ENCODE results near the gene ISCA2.

ISCA2 gene

DNA sequence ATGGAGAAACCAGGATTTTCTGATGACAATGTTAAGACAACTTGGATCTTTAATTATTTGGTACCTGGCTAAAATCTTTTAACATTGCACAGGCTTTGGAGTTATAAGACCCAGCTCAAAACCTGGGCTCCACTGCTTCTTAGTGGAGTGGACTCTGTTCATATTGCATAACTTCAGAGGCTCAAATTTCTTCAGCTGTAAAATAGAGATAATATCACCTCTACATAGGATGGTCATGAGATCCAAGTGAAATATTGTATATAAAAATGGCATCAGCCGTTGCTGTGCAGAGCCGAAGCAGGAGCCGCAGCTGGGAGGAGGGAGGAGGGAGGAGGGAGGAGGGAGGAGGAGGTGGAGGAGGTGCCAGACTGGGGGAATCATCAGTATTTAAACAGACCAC, 11.0 kb upstream of the ISCA2 start:
- no peak for DNase-seq (ENCODE audit: low read depth in 2 of 2)

DNA sequence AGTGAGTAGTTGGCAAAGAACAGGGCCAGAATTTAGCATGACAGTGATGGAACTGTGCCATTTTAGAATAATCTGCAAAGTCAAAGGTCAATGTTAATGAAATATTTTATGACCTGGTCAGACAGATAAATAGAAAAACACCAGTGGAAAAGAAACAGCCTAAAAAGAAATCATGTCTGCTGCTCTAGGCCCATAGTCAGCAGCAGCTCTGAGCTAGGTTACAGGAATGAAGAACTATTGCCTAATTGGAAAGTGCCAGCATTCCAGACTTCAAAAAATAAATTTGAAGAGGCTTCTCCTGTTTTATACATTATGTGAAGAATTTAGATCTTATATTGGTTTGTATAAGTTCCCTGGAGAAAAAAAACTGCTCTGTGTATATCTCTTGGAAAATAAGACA, 10.2 kb upstream of the ISCA2 start:
- DNase-seq (ENCODE audit: low read depth in 2 of 2): no peak

DNA sequence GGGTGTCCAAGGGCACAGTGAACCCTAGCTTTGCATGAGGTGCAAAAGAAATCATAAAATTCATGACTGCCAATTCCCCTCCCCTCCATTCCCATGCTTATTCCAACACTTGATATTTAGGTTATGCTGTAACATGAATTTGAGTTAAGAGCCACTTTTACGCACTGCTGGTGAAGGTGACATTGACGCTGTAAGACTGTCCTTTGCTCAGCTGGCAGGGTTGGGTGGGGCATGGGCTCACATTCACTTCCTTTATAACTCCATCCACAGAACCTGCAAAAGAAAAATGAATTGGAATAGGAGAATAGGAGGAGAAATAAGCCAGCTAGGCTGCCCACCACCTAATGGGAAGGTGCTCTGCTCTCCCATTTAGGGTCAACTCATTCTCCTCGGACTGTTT, 7.4 kb upstream of the ISCA2 start:
- DNase-seq (ENCODE audit: low read depth in 2 of 2): no peak

DNA sequence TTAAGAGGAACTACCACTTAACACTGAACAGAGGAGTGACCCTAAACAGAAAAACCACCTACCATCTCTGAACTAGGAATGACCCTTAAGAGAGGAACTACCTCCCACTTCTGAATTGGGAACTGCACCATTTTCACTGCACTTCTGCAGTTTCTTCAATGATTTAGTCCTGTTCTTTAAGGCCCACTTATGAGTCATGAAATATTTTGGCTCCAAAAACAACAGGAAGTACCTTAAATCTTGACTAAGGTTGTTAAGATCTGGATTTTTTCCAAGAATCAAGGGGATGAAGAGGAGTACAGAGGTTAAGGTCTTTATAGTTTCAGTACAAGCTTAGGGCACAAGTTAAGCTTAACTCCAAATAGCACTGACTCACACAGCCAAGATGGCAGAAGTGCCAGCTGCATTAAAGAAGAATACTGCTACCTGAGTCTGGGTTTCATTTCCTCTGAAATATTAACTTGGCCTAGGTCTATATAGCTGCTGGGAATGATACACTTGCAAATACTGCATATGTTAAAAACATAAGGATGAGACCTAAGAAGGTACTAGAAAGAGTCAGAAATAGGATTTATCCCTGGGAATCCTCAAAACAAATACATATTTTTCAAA, 4.7 kb upstream of the ISCA2 start:
- no peak for DNase-seq (ENCODE audit: low read depth in 2 of 2)

DNA sequence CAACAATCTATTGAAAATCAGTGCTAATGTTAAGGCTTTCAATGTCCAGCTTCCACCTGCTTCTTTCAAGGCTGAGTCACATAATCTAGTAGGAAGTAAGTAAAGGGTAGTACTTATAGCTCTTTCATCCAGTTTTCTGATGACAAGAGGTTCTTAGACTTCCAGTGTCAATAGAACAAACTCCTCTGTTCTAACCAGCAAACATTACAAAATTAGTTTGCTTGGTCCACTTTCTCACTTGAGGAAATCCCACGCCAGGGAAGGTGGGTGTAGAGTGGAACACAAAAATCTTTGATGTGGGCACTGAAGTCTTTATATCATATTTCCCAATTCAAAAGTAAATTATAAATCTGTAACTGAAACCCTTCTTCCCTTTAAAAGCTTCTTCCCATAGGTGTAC, 3.1 kb upstream of the ISCA2 start:
- DNase-seq (ENCODE audit: low read depth in 2 of 2): no peak

DNA sequence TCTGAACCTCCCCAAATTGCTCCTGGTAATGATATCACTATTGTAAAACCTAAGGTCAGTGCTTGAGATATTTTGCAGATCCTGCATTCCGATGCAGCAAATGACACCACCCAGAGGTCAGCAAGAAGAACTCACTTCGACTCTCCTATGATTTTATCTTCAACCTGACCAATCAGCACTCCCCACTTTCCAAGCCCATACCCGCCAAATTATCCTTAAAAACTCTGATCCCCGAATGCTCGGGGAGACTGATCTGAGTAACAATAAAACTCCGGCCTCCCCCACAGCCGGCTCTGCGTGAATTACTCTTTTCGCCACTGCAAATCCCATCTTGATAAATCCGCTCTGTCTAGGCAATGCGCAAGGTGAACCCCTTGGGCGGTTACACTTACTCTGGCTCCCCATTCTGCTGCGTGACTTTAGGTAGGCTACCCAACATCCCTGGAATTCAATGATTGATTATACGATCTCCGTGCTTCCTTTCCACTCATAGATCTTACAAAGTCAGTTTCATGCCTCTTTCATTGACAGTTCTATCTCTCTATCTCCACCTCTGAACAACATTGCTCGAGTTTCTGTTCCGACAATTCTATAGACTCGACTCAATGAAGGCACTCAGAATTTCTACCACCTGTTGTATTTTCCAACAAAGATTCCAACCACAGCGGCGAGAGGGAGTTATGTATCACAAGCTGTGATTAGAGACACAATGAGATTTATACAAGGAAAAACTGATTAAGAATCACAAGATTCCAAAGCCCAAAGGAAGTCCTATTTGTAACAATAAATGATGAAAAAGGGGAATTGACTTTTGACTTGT, 1.4 kb upstream of the ISCA2 start:
- DNase-seq (ENCODE audit: low read depth in 2 of 2): no peak

DNA sequence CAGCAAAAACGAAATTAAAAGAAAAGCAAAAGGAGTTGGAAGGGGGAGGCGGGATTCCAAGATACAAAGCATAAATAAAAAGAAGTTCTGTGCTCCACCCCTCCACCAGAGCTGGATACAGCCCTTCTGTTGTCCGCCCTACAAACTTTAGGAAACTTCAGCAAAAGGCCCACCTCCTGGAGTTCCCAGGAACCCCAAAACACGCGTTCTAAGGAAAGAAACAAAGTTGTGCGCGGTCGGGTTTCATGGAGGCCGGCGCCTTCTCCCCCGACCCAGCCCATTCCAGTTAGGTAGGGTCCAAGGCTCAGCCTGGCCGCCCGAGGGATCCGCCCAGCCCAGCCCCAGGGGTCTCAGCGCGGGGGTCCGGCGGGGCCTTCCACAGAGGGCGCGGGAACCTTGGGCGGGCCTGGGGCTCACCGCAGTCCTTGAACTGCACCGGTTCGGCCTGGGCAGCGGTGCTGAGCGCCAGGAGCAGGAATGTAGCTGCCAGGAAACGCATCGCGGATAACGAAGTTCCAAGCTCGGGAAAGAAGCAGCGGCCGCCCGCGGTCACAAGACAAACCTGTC, 706 bp upstream of the ISCA2 start, which contains the start of gene NPC2:
Gene NPC2 (minus strand): TSS at position 530 of the 567 bp plus-strand sequence. CDS start 31 bp downstream, at position 499.
- DNase-seq (ENCODE audit: low read depth in 2 of 2): no peak

DNA sequence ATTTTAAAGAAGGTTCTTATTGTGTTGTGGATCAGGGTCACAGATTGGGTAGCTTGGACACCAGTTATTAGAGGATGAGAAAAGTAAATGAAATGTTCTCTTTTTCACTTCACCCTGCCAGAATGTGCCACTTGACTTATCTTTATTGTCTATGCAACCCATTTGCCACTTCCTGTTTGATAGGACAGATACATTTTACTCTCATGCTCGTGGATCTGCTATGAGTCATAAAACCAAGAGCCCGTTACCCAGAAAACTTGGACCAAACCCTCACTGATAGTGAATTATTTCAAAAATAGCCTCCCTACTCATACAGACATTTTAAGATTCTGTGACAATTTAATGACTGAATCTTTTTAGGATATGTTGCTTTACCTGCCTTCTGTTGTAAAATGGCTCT, 1.8 kb downstream of the ISCA2 start:
- no peak for DNase-seq (ENCODE audit: low read depth in 2 of 2)

DNA sequence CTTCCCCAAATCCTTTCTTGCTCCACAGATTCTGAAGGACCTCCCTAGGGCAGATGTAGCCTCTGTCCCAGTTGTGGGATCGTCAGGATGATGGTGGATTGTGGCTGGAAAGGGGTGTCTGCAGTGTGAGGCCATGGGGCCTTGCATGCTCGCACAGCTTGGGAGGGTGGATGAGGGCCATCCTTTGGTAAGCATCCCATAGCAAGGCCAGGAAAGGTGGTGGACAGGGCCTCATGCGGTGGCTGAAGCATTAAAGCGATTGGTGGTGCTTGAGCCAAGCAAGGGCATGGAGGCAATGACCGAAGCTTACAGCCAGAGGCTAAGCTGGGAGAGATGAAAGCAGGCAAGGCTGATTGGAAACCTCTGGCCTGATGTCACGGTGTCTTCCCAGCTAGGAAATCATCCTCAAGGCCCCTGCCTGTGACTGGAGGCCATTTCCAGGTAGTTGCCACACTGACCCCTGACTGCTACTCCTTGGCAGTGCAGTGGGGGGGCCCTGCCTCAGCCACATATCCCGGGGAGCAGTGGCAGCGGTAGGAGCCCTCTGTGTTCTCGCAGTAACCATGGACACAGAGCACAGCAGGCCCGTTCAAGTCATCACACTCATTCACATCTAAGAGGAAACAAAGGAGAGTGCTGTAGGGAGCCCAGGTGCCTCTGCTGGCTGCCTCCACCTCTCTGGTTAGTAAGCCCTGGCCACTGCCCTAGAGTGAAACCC, 7.0 kb downstream of the ISCA2 start:
- no peak for DNase-seq (ENCODE audit: low read depth in 2 of 2)

DNA sequence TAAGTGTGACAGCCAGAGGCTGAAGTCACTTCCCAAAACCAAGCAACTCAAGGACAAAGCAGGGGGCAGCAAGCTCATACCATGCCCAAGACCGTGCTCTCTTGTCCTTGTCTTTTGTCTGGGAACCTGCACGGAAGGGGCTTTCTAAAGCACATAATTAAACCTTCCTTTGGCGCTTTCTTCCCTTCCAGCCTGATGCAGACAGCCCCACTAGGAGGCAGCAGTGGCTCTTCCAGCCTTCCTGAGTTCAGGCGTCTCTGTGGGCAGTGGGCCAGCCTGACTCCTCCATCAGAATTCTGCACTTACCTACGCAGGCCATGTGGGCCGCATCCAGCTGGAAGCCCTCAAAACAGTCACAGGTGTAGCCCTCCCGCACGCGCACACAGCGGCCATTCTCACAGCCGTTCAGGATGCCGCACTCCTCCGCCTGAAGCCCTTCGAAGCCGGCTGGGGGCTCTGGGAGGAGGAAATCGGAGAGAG, 7.6 kb downstream of the ISCA2 start:
- no peak for DNase-seq (ENCODE audit: low read depth in 2 of 2)

DNA sequence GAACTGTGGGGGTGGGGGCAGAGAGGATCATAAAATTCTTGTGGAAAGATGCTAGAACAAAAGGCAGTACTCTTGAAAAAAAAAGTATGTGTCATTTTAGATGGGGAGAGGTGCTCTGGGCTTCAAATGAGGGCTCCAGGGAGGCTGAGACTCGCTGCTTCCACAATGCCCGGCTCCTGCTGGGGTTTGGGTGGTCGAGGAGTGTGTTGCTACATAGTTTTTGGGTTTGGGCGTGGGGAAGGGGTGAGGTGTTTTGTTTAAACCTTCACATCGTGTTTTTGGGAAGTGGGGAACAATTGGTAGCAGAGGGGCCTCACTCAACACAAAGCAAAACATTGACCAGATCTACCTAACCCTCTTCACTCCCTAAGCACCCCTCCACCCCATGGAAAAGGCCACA, 8.1 kb downstream of the ISCA2 start:
- DNase-seq (ENCODE audit: low read depth in 2 of 2): no peak

DNA sequence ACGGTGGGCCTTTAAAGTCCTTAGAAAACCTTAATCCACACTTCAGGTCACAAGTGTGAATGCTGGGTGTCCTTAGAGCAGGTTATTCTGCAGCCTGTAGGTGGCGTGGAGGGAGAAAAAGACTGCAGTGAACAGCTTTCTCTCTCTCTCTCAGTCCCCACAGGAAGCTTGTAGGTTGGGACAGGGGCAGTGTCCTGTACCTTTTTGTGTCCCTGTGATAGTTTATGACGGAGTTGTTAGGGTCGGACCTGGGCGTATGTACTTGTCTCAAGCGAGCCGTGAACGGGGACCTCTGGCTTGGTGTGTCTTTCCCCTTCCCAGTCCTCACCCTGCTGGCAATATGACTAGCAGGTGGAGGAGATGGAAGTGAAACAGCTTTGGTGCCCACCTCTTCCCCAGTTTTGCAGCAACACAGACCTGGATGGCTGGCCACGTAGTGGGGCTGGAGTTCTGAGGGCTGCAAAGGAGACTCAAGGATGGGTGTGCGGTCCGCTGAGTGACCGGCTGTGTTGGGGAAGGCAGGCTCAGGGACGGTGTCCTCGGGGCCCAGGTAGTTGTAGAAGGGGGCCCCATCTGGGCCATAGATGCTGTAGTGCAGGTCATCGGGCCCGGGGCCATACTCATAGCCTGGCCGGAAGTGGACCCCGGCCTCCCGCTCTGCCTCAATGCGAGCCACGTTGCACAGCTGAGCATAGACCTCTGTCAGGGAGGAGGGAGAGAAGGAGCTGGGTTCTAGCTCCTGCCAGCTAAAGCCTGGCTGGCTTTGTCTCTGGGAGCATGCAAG, 8.9 kb downstream of the ISCA2 start:
- DNase-seq (ENCODE audit: low read depth in 2 of 2): no peak

DNA sequence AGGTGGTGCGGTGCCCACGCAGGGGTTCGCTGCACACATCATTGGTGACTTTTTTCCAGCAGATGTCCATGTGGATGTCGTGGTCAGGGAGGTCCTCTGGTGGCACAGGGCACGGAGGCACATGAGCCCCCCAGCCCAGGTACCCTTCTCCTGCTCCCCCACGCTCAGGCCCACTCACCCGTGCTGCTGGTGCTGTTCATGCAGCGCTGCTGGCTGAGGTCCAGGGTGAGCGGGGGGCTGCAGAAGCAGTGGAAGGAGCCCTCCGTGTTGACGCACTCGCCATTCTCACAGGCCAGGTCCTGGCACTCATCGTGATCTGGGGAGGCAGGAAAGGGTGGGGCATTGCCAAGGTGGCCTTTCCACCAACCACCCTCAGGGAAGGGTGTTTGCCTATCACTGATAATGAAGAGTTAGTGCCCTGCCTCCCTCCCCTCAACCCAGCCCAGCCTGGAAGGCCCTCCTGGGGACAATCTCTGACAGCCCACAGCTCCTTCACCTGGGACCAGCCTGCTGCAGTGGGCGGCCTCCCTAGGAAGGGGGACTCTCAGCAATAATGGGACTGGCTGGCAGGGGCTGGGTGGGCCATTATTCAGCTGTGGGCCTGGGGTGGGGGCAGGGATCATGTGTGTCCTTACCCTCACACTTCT, 9.8 kb downstream of the ISCA2 start:
- DNase-seq (ENCODE audit: low read depth in 2 of 2): no peak

DNA sequence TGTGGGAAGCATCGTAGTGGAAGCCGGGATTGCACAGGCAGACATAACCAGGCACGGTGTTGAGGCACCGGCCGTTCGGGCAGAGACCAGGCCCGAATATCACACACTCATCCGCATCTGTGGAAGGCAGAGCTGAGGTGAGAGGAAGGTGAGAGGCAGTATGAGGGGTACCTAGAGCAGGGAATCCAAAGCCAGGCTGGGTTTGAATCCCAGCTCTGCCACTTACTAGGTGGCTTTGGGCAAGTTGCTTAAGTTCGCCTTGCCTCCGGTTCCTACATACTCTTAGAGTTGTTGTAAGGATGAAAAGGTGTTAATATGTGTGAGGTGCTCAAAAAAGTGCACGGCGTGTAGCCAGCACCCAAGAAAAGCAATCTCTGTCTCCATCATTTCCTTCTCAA, 10.4 kb downstream of the ISCA2 start:
- no peak for DNase-seq (ENCODE audit: low read depth in 2 of 2)

DNA sequence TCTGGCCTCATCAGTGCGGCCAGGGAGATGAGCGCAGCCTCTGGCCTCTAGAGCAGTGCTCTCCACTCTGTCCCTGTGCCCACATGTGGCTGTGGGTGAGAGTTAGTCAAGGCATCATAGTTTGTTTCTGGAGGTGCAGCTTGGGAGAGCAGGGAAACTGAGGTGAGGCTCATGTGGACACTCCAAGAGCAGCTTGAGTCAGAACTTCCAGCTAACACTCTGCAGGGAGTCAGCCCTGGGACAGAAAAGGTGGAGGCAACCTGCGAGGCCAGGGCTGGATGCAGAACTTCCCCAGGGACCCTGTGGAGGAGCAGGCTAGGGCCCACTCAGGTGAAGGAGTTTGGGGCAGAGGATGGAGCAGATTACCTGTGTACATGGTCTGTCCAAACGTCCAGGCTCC, 10.8 kb downstream of the ISCA2 start:
- DNase-seq (ENCODE audit: low read depth in 2 of 2): no peak

DNA sequence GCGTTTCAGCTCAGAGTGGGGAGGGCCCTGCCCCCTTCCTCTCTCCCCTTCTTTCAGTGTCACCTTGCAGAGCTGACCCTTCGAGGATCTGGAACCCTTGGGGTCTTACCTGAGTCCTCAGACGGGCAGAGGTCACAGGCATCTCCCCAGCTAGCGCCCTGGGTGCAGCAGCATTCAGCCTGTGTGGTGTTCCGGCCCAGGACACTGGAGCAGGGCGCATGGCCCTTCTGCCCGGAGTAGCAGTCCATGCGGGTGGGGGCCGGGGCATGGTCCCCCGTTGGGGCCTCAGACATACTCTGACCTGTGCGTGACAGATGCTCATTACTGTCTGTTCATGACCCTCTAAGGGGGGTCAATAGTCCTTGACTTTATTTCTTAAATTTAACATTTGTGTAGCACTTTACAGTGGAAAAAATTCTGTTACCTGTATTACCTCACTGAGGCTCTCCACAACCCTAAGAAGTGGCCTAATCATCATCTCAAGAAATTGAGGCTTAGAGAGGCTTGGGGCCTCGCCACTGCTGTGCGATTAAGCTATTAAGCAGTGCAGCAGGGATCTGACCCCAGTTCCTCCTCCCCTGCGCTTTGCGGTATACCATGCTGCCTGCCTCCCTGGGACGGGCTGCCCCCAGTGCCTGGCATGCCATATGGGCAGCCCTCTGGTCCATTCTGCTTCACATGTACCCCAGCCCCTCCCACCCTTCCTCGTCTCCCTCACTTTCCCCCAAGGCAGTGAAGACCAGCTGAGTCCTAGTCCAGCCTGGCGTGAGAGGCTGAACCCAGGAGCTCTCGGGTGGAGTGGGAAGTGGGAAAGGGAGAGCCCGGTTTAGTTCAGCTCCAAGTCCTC, 11.5 kb downstream of the ISCA2 start:
- no peak for DNase-seq (ENCODE audit: low read depth in 2 of 2)

DNA sequence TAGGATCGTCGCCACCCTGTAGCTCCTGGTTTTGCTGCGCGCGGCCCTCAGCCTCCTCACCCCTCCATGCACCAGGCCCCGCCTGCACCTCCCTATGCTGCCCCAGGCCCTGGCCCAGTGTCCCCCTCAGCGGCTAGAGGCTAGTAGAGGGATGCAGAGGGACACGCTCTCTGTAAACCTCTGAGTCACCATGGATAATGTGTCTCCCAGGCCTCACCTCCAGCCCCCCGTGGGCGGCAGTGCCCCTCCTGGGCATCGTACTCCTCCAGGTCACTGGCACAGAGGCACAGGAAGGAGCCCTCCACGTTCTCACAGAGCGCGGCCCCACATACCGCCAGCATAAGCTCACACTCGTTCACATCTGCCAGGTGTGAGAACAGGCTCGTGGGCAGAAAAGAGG, 12.3 kb downstream of the ISCA2 start:
- DNase-seq (ENCODE audit: low read depth in 2 of 2): no peak

DNA sequence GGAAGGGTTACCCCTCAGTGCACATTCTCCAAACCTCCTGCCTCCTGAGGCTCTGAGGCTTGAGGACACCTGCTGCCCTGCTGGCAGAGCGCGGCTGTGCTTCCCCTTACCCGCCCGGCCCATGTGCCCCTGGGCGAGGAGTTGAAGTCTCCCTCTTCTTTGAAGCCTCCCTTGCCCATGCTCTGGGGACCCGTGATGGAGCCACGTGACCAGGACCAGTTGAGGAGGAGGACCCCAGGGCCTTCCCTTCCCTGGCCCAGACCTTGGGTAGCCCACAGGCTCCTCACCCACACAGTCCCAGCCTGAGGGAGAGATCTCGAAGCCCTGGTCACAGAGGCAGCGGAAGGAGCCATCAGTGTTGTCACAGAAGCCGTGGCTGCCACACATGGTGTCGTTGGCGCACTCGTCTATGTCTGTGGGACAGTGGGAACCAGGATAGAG, 12.9 kb downstream of the ISCA2 start:
- DNase-seq (ENCODE audit: low read depth in 2 of 2): no peak

DNA sequence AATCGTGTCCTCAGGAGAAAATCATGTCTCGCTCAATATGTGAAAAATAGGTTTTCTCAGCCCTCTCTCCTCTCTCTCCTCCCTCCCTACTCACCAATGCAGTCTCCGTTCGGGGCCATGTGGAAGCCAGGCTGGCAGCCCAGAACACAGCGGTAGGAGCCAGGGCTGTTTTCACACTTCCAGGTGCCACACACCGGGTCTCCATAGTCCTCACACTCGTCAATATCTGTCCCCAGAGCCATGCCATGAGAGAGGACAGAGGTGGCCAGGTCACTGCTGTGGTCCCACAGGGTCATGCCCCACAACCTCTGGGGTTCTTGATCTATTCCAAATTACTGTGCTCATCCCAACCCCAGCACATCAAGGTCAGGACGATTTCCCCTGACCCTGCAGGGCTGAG, 13.5 kb downstream of the ISCA2 start:
- DNase-seq (ENCODE audit: low read depth in 2 of 2): no peak

DNA sequence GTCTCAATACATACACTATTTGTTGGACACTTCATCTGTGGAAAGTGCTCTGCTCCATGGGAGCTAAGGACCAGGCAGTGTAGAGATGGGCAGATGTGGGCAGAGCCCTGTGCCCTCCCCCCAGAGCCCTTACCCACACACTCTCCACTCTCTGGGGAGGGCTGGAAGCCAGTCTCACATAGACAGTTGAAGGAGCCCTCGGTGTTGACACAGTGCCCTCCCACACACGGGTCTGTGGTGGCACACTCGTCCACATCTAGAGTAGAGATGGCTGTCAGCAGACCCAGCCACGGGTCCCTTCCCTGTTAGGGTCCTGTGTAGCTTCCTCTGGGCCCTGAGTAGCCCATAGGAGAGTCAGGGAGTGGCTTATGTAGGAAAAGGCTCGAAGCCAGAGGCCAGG, 14.3 kb downstream of the ISCA2 start:
- DNase-seq (ENCODE audit: low read depth in 2 of 2): no peak
